Upper lobe of left lung (tissue), 6 donors: ENCODE results near the gene IL7R. TPM values are rescaled to one million over a fixed set of nuclear protein-coding genes. Genes with fewer than 3 reads are reported as not detected.
"Not testable (repeated sequence)": the region's sequence is repeated elsewhere in the genome, so short reads cannot be mapped to it uniquely, and the experiment has no call there.

Experiments used
- ATAC-seq, 2 donors: fragments of 200-7000 bp; cut with Tn5 transposase; one replicate each; pipeline ENCODE4 v1.9.1; 2022; ENCODE audit warnings: mild to moderate bottlenecking in 2 of 2, moderate library complexity in 2 of 2; ENCODE audit not compliant: low FRiP score in 2 of 2
- DNase-seq, 2 donors: peaks; one replicate each; pipeline ENCODE4 v3.0.0-alpha.2; 2019 to 2020
- H3K27ac ChIP-seq, 4 donors: fragments of 200-600 bp; sonication (generic); one replicate each; pipeline ENCODE4 v1.5.1; 2016 to 2019
- H3K27me3 ChIP-seq, 4 donors: fragments of 200-600 bp; sonication (generic); one replicate each; pipeline ENCODE4 v1.5.1; 2017 to 2019
- H3K36me3 ChIP-seq, 4 donors: fragments of 200-600 bp; sonication (generic); one replicate each; pipeline ENCODE4 v1.5.1; 2016 to 2019
- H3K4me1 ChIP-seq, 4 donors: fragments of 200-600 bp; sonication (generic); one replicate each; pipeline ENCODE4 v1.5.1; 2018 to 2019
- H3K4me3 ChIP-seq, 4 donors: fragments of 200-600 bp; sonication (generic); one replicate each; pipeline ENCODE4 v1.5.1; 2017 to 2019; ENCODE audit warnings: mild to moderate bottlenecking in 2 of 4, moderate library complexity in 1 of 4
- H3K9me3 ChIP-seq, 4 donors: fragments of 200-600 bp; sonication (generic); one replicate each; pipeline ENCODE4 v1.5.1; 2018 to 2019
- EP300 ChIP-seq, 4 donors: sonication (generic); formaldehyde crosslinking; IDR thresholded peaks; one replicate each; pipeline ENCODE4 v1.5.1; 2017; ENCODE audit warnings: antibody characterized with exemption in 4 of 4, control low read depth in 2 of 4
- POLR2A ChIP-seq, 4 donors: fragments of 450-650 bp; IDR thresholded peaks; one replicate each; pipeline ENCODE4 v1.5.1; 2016 to 2017; ENCODE audit warnings: antibody characterized with exemption in 4 of 4, mild to moderate bottlenecking in 2 of 4
- POLR2AphosphoS5 ChIP-seq, 2 donors: sonication (generic); formaldehyde crosslinking; IDR thresholded peaks; one replicate each; pipeline ENCODE4 v1.5.1; 2017; ENCODE audit warnings: antibody characterized with exemption in 2 of 2
- whole genome bisulfite sequencing, 2 donors: methylation state at CpG; one replicate each; pipeline ENCODE4 v1.1.5; 2017 to 2018; 5-methylcytosine and 5-hydroxymethylcytosine counted together
- total RNA-seq, 6 donors: library from RNA; depleted of rRNA in 4 of 6; stranded (reverse); fragments of >200 nt in 4 of 6; gene quantifications; one replicate each; pipeline versions ENCODE4 v1.1.0 to v1.2.1, GENCODE V29; 2016 to 2021
- TF ChIP-seq, protein P1 (sequence below), 6 experiments: fragments of 450-650 bp in 4 of 6; fragments of 200-600 bp in 2 of 6; sonication (generic) in 2 of 6; IDR thresholded peaks; one replicate each; pipeline ENCODE4 v1.5.1; 2016 to 2019; ENCODE audit warnings: antibody characterized with exemption in 6 of 6
- donor health status: DM: no; HTN: no; CAD: no; lungs with moderate emphysema.
- donor health status: DM: no; HTN: yes; CAD: no; lungs with severe emphysema.

Gene IL7R
- total RNA-seq, 6 donors from 2014 or later: 86.8 to 139 (median 94.7) TPM

DNA sequence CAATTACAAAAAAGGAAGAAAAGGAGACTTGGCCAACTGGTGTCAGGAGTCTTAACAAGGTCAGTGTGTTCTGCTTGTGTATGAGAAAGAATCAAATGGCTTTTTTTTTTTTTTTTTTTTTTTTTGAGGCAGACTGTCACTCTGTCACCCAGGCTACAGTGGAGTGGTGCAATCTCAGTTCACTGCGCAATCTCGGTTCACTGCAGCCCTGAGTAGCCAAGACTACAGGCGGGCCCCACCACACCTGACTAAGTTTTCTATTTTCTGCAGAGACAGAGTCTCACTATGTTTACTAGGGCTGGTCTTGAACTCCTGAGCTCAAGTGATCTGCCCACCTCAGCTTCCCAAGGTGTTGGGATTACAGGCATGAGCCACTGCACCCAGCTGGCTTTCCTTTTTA lies 3.1 kb upstream of the IL7R start:
- Histone ChIP-seq H3K9me3 (no peaks in the 10 kb centered on the region), H3K36me3 (no peaks in the 10 kb centered on the region), H3K4me1 (peaks cover 13 to 23% (median 16%) of the 10 kb centered on the region in 4 donors), H3K27me3 (no peaks in the 10 kb centered on the region), H3K27ac (peak overlapping the region; percentile 77 to 92 (median 86)), H3K4me3 (peak overlapping the region in 2 of 4 donors; percentile 2 to 12)
- TF ChIP-seq EP300 (IDR thresholded peaks at IDR 0.05) (no peak), POLR2AphosphoS5 (IDR thresholded peaks at IDR 0.05) (no peak), POLR2A (IDR thresholded peaks at IDR 0.05) (peak in 1 of 4 donors; percentile 3)
- TF ChIP-seq, protein P1, sequence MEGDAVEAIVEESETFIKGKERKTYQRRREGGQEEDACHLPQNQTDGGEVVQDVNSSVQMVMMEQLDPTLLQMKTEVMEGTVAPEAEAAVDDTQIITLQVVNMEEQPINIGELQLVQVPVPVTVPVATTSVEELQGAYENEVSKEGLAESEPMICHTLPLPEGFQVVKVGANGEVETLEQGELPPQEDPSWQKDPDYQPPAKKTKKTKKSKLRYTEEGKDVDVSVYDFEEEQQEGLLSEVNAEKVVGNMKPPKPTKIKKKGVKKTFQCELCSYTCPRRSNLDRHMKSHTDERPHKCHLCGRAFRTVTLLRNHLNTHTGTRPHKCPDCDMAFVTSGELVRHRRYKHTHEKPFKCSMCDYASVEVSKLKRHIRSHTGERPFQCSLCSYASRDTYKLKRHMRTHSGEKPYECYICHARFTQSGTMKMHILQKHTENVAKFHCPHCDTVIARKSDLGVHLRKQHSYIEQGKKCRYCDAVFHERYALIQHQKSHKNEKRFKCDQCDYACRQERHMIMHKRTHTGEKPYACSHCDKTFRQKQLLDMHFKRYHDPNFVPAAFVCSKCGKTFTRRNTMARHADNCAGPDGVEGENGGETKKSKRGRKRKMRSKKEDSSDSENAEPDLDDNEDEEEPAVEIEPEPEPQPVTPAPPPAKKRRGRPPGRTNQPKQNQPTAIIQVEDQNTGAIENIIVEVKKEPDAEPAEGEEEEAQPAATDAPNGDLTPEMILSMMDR (IDR thresholded peaks at IDR 0.05): no peak
- WGBS, 2 donors: 65 to 77% methylated on average over 3 of the region's 3 CpGs
- ATAC-seq (peak; percentile 48 to 60), DNase-seq (peak in 1 of 2 donors; percentile 52)

DNA sequence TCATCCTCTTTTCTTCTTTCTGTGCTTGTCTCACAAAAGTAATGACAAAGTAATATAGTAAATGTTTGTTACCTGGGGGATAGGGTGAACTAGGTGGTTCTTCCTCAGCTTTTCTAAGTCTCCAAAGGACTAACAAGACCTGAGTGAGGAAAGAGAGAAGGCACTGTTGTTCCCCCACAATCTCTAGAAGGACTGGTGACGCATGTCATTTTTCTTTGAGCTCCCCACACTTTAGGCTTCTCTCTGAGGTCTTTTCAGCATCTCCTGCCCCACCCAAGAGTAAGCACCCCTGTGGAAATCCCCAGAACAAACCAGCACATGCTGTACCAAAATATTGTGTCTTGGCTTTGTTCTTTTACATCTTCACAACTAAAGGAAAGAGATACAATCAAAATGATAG lies 2.4 kb upstream of the IL7R start:
- H3K4me3 ChIP-seq: peak overlapping the region in 2 of 4 donors; percentile 2 to 12
- WGBS, 2 donors: 73 to 79% methylated on average over 1 of the region's 1 CpG
- TF ChIP-seq, protein P1 (IDR thresholded peaks at IDR 0.05): no peak
- peak in 3 of 4 donors; percentile 22 to 95 (median 80) for TF ChIP-seq EP300 (IDR thresholded peaks at IDR 0.05)
- TF ChIP-seq POLR2AphosphoS5 (IDR thresholded peaks at IDR 0.05): peak in 1 of 2 donors; percentile 66
- peak in 2 of 4 donors; percentile 19 to 61 for TF ChIP-seq POLR2A (IDR thresholded peaks at IDR 0.05)

DNA sequence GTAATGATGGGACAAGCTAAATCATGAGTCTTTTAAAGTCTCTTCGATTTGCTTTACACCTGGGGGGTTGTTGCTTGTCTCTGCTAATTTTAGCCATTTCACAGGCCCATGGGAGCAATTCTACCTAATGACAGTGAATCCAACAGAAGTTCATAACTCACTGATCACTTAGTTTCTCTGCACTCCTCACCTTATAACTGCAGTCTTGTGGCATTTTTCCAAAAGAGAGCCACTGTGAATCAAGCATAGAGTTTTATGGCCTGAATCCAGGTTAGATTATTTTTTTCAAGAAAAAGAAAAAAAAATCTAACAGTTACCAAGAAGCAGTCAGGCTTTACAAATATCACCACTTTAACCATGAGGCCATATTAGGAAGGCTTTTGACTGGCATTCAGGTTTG lies 1.5 kb upstream of the IL7R start:
- 50 to 69% methylated on average over 1 of the region's 1 CpG for WGBS, 2 donors
- no peaks in the 10 kb centered on the region for H3K36me3 ChIP-seq
- no peaks in the 10 kb centered on the region for H3K27me3 ChIP-seq
- H3K27ac ChIP-seq: peak overlapping the region; percentile 62 to 92 (median 79)
- peak overlapping the region in 1 of 4 donors; percentile 7 for H3K4me3 ChIP-seq
- DNase-seq (no peak), ATAC-seq (no peak)
- peaks cover 13 to 23% (median 16%) of the 10 kb centered on the region in 4 donors for H3K4me1 ChIP-seq
- TF ChIP-seq POLR2A (IDR thresholded peaks at IDR 0.05) (no peak), POLR2AphosphoS5 (IDR thresholded peaks at IDR 0.05) (no peak)
- no peaks in the 10 kb centered on the region for H3K9me3 ChIP-seq

More for the DNA sequence above, 2.4 kb upstream of the IL7R start:
- Histone ChIP-seq H3K27me3 (no peaks in the 10 kb centered on the region), H3K9me3 (no peaks in the 10 kb centered on the region), H3K4me1 (peaks cover 13 to 23% (median 16%) of the 10 kb centered on the region in 4 donors), H3K27ac (peak overlapping the region; percentile 77 to 92 (median 86)), H3K36me3 (no peaks in the 10 kb centered on the region)
- ATAC-seq (peak in 1 of 2 donors; percentile 39), DNase-seq (no peak)

DNA sequence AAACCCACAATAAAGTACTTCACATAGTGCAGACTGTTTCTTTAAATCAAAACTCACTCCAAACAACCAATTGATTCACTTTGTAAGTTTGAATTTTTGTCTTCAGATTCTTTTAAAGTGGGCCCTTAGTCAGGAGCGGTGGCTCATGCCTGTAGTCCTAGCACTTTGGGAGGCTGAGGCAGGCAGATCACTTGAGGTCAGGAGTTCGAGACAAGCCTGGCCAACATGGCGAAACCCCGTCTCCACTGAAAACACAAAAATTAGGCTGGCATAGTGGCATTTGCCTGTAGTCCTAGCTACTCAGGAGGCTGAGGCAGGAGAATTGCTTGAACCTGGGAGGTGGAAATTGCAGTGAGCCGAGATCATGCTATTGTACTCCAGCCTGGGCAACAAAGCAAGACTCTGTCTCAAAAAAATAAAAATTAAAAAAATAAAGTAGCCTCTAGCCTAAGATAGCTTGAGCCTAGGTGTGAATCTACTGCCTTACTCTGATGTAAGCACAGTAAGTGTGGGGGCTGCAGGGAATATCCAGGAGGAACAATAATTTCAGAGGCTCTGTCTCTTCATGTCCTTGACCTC lies 416 bp upstream of the IL7R start:
- peak in 1 of 4 donors; percentile 27 for TF ChIP-seq POLR2A (IDR thresholded peaks at IDR 0.05)
- not testable (repeated sequence) for DNase-seq, H3K27me3 ChIP-seq, ATAC-seq, H3K9me3 ChIP-seq, H3K36me3 ChIP-seq
- H3K27ac ChIP-seq: peak overlapping the region; percentile 73 to 92 (median 79)
- WGBS, 2 donors: 76 to 88% methylated on average over 5 of the region's 5 CpGs
- H3K4me3 ChIP-seq: peak overlapping the region in 3 of 4 donors; percentile 33 to 46 (median 39)
- H3K4me1 ChIP-seq: peaks cover 13 to 23% (median 17%) of the 10 kb centered on the region in 4 donors

DNA sequence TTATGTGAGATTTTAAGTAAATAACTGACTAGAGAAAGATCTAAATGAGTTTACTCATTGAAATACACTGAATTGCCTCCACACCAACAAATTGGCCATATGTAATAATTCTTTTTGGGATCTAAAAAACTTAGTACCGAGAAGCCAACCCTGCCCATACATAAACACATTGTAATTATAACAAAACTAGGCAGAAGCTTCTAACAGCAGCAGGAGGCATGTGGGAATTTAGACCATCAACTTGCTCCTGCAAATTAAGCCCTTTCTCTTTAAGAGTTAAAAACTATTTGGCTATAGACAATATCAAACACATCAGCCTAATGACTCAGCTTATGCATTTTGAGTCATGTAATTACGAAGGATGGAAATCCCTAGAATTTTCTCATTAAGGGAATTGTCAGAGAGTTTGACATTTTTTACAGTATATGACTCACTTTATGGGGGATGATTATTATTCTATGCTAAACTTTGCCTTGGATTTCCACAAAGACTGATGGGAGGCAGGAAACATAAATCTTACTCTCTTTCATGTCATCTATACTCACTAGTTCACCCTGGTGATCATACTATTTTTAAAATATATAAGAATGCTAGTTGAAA lies 1.0 kb downstream of the IL7R start:
- 46 to 52% methylated on average over 2 of the region's 2 CpGs for WGBS, 2 donors
- H3K4me1 ChIP-seq: peaks cover 4 to 18% (median 9%) of the 10 kb centered on the region in 4 donors
- peaks cover 0 to 3% (median 0%) of the 10 kb centered on the region in 4 donors for H3K36me3 ChIP-seq
- ATAC-seq: no peak
- H3K4me3 ChIP-seq: peak overlapping the region in 3 of 4 donors; percentile 33 to 46 (median 39)
- H3K27ac ChIP-seq: peak overlapping the region; percentile 73 to 92 (median 79)
- H3K27me3 ChIP-seq: no peaks in the 10 kb centered on the region
- no peaks in the 10 kb centered on the region for H3K9me3 ChIP-seq
- DNase-seq: no peak
- no peak for TF ChIP-seq POLR2A (IDR thresholded peaks at IDR 0.05)
- TF ChIP-seq, protein P1 (IDR thresholded peaks at IDR 0.05): no peak
